ENCODE results near the gene CDH16.

DNA sequence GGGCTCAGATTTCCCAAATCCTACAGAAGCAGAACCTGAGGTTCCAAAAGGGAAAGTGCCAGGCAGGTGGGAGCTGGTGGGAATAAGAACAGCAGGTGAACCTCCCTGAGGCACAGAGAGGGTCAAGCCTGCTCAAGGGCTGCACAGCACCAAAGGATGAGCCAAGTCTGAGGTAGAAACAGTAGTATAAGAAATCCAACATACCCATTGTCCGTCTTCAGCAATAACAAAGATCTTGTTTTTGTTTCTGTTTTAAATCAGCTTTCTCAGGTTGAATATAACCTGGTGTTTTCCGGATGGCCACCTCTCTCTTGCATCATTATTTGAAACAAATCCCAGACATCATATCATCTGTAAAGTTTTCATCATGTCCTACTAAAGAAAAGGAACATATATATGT is 31.8 kb upstream of the CDH16 start:
- TF ChIP-seq EP300 (IDR thresholded peaks at IDR 0.05) (no peak), POLR2A (IDR thresholded peaks at IDR 0.05) (no peak)
